NK-92 (cell line): Measurements from ENCODE around the gene ITPK1.

Experiments used
- DNase-seq: peaks from one replicate; lab custom pipeline; 2025; ENCODE audit not compliant: unreplicated experiment; lab: John Stamatoyannopoulos, UW

The ITPK1 gene

DNA sequence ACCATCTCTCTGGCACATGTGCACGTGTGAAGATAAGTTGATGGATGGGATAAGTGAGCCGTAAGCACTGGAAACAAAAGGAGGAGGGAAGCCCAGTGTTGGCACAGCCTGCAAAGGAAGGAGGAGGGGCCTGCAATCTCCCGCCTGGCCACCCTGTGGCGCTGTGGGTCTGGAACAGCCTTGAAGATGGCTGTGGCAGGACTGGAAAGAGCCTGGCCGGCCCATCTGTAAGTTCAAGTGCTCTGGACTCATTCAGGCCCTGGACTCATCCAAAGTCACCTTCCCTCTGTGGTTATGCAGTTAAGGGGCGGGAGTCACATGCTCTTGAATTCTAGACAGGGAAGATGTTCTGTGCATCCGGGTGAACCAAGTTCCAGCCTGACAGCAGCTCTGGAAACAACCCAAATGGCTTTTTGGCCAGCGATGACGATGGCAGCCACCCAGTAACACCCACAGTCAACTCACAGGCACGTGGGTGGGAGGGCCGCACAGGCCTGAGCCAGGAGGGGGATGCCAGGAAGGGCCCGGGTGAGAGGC, 142.4 kb downstream of the ITPK1 start:
- DNase-seq, result no peak

- no peak for DNase-seq
Observed at GRCh38 chr14:92971601-92972180, 144.0 kb downstream of the ITPK1 start.

DNA sequence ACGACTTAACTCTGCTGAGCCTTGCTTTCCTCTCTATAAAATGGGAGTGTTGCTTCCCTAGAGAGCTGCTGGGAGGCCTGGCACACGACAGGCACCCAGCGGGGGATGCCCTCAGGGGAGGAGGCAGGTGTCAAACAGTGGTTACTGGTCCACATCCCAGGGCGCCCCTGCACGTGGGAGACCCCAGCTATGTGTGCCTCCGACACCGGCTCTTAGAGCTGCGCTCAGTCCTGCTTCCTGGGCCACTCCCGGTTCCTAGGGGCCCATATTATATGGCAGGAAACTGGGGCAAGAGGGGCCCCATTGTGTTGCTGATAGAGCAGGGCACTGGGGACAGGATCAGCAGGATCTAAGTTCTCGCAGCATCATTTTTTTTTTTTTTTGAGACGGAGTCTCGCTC, 145.5 kb downstream of the ITPK1 start:
- DNase-seq, result no peak

- DNase-seq, result no peak
Observed at GRCh38 chr14:92969871-92970270, 145.9 kb downstream of the ITPK1 start.

GRCh38 chr14:92969430-92969829, 146.3 kb downstream of the ITPK1 start:
- no peak for DNase-seq

DNA sequence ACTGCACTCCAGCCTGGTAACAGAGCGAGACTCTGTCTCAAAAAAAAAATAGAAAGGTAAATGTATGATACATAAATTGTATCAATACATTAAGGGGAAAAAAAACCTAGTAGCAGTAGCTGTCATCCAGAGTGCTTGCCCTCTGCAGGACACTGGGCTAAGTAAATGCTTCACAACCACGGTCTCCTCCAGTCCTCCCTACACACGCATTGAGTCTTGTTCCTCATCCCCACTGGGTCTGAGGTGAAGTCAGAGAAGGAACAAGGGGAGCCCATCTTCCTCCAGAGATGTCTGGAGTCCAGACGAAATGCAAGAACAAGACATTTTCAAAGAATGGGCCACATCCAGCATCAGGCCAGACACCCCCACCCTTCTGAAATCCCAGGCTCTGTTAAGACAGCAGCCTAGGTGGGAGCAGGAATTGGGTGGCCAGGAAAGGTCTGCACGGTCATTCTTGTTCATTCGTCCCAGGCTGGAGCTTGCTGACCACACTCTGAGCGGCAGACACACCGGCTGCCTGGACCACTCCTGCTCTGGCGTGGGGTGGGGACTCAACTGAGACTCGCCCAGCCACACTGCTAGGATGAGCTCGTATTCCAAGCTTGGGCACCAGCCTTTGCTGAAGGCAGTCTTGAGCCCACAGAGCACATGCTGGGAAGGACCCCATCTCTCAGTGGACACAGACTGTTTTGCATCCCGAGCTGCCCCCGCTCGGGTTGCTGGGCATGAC, 147.3 kb downstream of the ITPK1 start:
- DNase-seq, result no peak

DNA sequence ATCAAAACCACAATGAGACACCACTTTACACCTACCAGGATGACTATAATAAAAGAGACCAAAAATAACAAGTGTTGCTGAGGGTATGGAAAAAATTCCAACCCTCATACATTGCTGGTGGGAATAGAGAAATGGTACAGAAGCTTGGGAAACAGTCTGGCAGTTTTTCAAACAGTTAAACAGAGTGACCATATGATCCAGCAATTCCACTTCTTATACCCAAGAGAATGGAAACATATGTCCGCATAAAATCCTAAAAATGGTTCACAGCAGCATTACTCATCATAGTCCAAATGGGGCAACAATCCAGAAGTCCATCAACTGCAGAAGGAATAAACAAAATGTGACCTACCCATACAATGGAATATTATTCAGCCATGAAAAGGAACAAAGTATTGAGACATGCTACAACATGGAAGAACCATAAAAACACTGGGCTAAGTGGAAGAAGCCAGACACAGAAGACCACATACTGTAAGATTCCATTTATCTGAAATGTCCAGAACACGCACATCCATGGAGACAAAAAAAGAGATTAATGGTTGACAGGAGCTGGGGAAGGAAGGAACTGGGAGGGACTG, 148.3 kb downstream of the ITPK1 start:
- no peak for DNase-seq

- DNase-seq, result no peak
Observed at GRCh38 chr14:92965281-92965680, 150.4 kb downstream of the ITPK1 start.

DNA sequence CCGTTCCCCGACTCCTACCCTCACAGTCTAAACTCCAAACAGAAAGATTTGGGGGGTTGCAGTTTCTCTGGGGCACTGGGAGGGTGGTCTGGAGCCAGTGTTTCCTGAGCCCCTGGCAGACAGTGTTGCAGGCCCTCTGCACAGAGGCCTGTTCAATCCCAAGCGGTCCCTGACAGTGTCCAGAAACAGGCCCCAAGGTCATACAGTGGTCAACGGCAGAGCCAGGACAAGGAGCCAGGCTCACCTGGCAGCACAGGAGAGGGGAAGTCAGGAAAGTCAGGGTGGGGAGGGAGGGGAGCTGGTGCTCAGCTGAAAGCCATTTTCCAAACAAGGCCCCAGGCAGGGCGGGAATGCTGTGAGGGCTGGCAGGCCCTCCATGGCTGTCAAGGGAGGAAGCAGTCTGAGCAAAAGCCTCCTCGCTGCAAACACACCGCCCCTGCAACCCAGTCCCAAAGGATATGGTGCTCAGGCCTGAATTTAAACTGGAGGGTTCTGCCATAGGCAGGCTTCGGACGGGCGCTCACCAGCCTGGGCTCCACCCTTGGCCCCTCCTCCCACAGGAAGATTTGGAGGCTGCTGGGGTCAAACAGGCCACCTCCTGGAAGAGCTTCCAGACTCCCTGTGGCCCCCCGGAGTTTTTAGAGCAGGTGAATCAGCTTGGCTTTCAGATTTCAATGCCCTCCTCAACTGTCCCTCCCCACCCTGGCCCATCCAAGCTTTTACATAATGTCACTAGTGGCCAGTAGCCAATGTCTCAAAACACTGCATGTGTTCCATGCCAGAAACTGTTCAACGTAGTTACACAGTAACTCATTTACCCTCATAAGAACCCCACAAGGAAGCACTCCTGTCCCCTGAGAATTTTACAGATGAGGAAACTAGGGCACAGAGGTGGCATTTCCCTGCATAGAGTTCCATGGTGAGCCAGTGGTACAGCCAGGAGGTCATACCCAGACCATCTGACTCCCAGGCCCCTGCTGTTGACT, 151.3 kb downstream of the ITPK1 start:
- DNase-seq, result no peak

GRCh38 chr14:92963301-92964123, 152.2 kb downstream of the ITPK1 start:
- no peak for DNase-seq

DNA sequence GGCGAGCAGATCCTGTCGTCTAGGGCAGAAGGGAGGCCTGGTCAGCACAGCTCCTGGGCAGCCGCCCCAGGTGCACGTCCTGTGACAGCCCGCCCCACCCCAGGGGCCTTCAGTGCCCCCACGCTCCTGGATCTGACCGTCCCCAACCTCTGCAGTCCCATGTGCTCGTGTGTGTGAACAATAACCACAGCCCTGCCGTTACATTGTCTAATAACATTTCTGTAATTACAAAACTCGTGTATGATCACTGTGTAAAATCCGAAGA, 153.0 kb downstream of the ITPK1 start:
- no peak for DNase-seq

DNA sequence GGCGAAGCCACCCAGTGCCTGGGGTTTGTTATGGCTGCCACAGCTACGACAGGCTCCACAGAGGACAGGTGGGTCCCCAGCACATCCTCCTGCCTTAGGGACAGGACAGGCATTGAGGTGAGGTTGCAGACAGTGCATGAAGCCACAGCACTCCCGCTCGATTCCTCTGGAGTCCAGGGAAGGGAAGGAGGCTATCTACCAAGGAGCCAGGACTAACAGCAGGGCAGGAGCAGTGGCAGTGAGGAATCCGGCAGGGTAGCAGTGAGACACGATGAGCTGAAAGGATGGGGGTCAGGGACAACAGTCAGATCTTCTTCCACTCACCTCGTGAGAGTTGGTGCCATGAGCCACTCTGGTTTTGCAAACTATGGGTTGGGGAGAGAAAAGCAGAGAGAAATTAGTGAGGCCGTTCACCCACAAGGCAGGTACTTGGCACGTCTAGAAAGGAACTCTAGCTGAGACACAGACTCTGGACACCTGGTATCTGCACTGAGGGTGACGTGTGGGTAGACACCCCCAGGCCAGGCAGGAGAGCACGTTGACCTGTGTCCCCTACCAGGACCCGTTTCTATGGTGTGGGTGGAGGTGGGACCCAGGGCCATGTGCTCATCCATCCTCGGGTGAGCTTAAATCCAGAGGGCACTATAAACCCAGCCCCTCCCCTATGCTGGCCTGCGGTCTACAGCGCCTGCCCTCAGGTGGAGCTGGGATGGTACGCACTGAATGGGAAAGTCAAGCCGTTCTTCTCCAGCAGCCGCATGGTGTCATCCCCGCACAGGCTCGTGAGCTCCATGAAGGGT, 153.5 kb downstream of the ITPK1 start:
- DNase-seq, result no peak

DNA sequence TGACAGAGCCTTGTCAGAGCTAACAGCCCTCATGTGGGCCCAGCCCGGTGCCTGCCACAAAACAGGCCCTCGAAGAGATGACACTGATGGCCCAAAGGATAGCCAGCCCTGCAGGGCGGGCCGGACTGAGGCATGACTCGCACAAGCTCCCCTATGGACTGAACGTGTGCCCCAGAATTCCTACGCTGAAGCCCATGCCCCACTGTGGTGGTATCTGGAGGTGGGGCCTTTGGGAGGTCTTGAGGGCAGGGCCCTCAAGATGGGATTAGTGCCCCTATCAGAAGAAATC, 154.2 kb downstream of the ITPK1 start:
- no peak for DNase-seq

DNA sequence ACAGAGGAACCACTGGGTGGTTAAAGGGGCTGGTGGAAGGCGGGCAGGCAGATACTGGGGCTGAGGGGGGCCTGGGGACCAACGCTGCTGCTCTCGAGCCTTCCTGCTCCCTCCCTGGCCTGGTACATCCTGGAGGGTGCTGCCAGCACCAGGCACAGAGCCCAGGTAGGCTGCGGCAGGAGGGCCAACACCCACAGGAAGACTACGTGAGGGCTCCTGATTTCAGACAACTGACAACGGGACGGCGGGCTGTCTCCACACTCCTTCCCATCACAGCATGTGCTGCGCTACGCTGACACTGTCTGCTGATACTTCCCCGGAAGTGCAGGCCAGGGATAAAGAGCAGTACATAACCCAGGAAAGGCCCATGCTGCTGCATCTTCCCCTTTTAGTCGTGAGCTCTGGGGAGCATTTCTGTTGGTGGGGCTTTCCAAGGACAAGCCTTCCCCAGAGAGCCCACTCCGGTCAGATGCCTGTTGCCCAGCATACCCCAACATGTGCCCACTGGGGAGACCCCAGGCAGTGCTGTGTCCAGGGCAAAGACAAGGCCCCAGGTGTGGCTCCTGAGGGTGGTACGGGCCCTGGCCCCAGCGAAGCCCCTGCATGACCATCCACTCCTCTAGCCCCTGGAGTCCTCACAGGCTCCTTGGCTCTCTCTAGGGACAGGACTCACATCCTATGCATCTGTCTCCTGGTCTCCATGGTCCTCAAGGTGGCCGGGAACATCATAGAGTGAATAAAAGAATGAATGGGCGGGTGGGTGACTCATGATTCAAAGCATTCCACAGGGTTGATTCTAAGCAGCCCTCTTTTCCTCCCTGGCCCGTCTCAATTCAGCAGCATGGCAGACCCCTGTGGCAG, 154.8 kb downstream of the ITPK1 start:
- DNase-seq, result no peak

DNA sequence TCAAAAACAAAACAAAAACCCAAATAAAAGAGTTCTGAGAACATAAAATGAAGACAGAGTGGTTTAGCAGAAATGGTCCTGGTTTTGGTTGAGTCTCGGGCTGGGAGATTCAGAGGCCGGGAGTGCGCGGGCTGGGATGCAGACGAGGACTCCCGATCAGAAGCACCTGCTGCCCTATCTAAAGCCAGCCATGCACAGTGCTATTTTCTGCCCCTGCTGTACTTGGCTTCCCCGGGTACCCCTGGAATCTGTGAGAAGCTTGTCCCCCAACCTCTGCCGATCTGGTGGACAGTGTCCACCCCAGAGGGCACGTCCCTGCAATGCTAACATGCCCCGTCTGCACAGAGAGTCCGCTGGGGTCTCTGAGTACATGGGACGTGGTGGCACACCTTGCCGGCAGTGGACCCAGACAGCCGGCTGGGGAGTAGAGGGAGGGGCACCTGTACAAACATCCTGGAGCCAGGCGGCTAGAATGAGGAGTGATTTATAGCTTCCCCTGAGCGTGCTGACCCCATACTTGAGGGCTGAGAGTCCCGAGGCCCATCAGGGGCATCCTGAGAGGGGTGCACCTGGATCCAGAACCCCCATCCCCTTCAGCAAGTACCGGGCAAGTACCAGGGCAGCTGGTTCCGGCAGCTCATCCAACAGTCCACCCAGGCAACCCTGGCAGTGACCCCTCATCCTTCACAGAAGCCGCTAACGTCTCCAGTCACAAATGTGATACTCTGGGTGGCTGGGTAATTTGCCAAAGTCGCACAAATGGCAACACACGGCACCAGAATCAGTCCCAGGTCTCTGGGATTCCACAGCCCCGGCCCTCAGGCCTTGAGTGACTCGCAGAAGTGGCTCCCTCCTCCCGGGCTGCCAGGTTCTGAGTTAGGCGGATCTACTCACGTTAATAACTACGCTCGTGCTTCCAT, 155.7 kb downstream of the ITPK1 start:
- no peak for DNase-seq

GRCh38 chr14:92959189-92959531, 156.6 kb downstream of the ITPK1 start:
- DNase-seq, result no peak

- no peak for DNase-seq
Observed at GRCh38 chr14:92958373-92959188, 157.1 kb downstream of the ITPK1 start.
